OCI-LY1 (cell line): ENCODE data around the gene PBX3.

Source experiments
- H2AFZ ChIP-seq: fragments of 200-600 bp; sonication (generic), shearing (Covaris generic); 2 replicates; pipeline ENCODE4 v1.6.0; 2014; ENCODE audit warnings: antibody characterized with exemption, mild to moderate bottlenecking, low read length
- H3F3A ChIP-seq: fragments of 200-600 bp; sonication (generic), shearing (Covaris generic); 2 replicates; pipeline ENCODE4 v1.6.0; 2014; ENCODE audit warnings: mild to moderate bottlenecking, antibody characterized with exemption, low read length, moderate library complexity; ENCODE audit not compliant: insufficient read depth
- H3K27ac ChIP-seq: fragments of 200-600 bp; sonication (generic); 2 replicates; pipeline ENCODE4 v1.5.1; 2014; ENCODE audit warnings: low read length, mixed run types, mild to moderate bottlenecking, low read depth; ENCODE audit not compliant: poor library complexity, severe bottlenecking
- H3K27me3 ChIP-seq: fragments of 200-600 bp; sonication (generic); 2 replicates; pipeline ENCODE4 v1.6.0; 2014; ENCODE audit warnings: antibody characterized with exemption, mild to moderate bottlenecking, low read length, moderate library complexity; ENCODE audit not compliant: insufficient read depth
- H3K36me3 ChIP-seq: fragments of 200-600 bp; sonication (generic); 2 replicates; pipeline ENCODE4 v1.6.1; 2014; ENCODE audit warnings: mild to moderate bottlenecking, antibody characterized with exemption, low read length, moderate library complexity, mixed read lengths; ENCODE audit not compliant: insufficient read depth
- H3K4me1 ChIP-seq: fragments of 200-600 bp; sonication (generic); 2 replicates; pipeline ENCODE4 v1.5.1; 2014; ENCODE audit warnings: mild to moderate bottlenecking, low read length, moderate library complexity; ENCODE audit not compliant: insufficient read depth, severe bottlenecking
- H3K4me2 ChIP-seq: fragments of 200-600 bp; sonication (generic), shearing (Covaris generic); 2 replicates; pipeline ENCODE4 v1.6.1; 2014; ENCODE audit warnings: low read length
- H3K4me3 ChIP-seq: fragments of 200-600 bp; sonication (generic); 2 replicates; pipeline ENCODE4 v1.5.1; 2014; ENCODE audit warnings: low read length, low read depth, mild to moderate bottlenecking, mixed read lengths; ENCODE audit not compliant: poor library complexity, severe bottlenecking
- H3K79me2 ChIP-seq: fragments of 200-600 bp; shearing (Covaris generic); 2 replicates; pipeline ENCODE4 v1.6.1; 2016; ENCODE audit warnings: mixed run types, low read length, mixed read lengths; ENCODE audit not compliant: insufficient read depth
- H3K9ac ChIP-seq: fragments of 200-600 bp; sonication (generic), shearing (Covaris generic); 2 replicates; pipeline ENCODE4 v1.6.1; 2014; ENCODE audit warnings: mild to moderate bottlenecking, low read length, mixed read lengths
- H3K9me2 ChIP-seq: fragments of 200-600 bp; sonication (generic), shearing (Covaris generic); 2 replicates; pipeline ENCODE4 v1.6.1; 2014; ENCODE audit warnings: low read depth, mild to moderate bottlenecking, low read length, mixed read lengths
- H3K9me3 ChIP-seq: fragments of 200-600 bp; shearing (Covaris generic); 2 replicates; pipeline ENCODE4 v1.6.1; 2014; ENCODE audit warnings: low read length, mixed read lengths
- H4K20me1 ChIP-seq: fragments of 200-600 bp; sonication (generic), shearing (Covaris generic); 2 replicates; pipeline ENCODE4 v1.6.0; 2016; ENCODE audit warnings: mild to moderate bottlenecking, low read length; ENCODE audit not compliant: insufficient read depth
- EZH2 ChIP-seq: fragments of 200-600 bp; sonication (generic), shearing (Covaris generic); IDR thresholded peaks from 2 replicates; pipeline ENCODE4 v1.8.0; 2017; ENCODE audit warnings: borderline replicate concordance, mixed run types, mild to moderate bottlenecking, antibody characterized with exemption, low read length, moderate library complexity, mixed read lengths
- TF ChIP-seq, protein P1 (sequence below): fragments of 200-600 bp; sonication (generic), shearing (Covaris generic); IDR thresholded peaks from 2 replicates; pipeline ENCODE4 v1.5.1; 2017; ENCODE audit warnings: mild to moderate bottlenecking, antibody characterized with exemption, low read length, moderate library complexity, mixed read lengths

Gene PBX3

DNA sequence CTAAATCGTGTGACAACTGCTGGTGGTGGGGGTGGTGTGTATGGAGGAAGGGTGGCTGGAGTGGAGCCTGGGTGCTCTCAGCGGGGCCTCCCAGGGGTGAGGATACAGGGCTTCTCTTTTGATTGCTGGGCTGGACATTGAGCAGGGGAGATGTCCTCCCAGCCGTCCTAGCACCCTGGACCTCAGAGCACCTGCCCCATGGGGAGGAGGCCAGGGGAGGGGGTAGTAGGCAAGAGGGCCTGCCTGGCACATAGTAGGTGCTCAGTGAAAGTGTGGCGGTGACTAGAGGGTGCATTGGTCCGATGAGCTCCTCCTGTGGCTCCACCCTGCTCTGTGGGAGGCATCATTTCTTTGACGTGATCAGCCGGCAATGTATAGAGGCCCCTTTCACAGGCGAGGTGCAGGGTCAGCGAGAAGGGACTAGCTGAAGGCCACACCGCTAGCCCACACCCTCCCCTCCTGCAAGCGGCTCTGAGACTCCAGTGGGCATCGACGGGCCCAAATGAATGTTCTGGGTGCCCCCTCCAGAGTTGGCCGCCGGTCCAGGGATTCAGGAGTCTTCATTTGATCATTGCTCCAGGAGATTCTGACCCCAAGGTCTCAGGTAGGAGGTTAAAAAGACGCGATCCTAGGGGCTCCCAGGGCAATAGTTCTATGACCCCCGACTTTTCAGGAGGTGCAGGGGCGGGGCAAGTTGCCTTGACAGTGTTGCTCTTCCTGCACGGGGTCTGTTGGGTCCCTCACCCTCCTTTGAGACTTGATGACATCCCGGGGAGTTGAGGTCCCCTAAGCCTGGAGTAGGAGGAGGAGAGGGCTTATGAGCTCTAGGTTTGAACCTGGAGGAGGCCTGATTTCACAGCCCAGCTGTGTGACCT is 255.5 kb downstream of the PBX3 start:
- H3K4me2 ChIP-seq, result no peak overlapping the region
- H2AFZ ChIP-seq, result no peak overlapping the region
- H3K36me3 ChIP-seq, result no peaks in the 10 kb centered on the region
- H3K4me1 ChIP-seq, result no peaks in the 10 kb centered on the region
- H3K27me3 ChIP-seq, result peaks cover 3% of the 10 kb centered on the region; the same call in 1 of the 2 replicates
- H3K9me2 ChIP-seq, result no peaks in the 10 kb centered on the region
- peaks cover 3% of the 10 kb centered on the region; the same call in 1 of the 2 replicates for H3K9me3 ChIP-seq
- no peaks in the 10 kb centered on the region for H3F3A ChIP-seq
- H4K20me1 ChIP-seq, result no peaks in the 10 kb centered on the region
- H3K9ac ChIP-seq, result no peak overlapping the region
- H3K27ac ChIP-seq, result no peak overlapping the region
- H3K79me2 ChIP-seq, result no peaks in the 10 kb centered on the region
- H3K4me3 ChIP-seq, result no peak overlapping the region
- TF ChIP-seq, protein P1, sequence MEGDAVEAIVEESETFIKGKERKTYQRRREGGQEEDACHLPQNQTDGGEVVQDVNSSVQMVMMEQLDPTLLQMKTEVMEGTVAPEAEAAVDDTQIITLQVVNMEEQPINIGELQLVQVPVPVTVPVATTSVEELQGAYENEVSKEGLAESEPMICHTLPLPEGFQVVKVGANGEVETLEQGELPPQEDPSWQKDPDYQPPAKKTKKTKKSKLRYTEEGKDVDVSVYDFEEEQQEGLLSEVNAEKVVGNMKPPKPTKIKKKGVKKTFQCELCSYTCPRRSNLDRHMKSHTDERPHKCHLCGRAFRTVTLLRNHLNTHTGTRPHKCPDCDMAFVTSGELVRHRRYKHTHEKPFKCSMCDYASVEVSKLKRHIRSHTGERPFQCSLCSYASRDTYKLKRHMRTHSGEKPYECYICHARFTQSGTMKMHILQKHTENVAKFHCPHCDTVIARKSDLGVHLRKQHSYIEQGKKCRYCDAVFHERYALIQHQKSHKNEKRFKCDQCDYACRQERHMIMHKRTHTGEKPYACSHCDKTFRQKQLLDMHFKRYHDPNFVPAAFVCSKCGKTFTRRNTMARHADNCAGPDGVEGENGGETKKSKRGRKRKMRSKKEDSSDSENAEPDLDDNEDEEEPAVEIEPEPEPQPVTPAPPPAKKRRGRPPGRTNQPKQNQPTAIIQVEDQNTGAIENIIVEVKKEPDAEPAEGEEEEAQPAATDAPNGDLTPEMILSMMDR, result no peak
- no peak for TF ChIP-seq EZH2

DNA sequence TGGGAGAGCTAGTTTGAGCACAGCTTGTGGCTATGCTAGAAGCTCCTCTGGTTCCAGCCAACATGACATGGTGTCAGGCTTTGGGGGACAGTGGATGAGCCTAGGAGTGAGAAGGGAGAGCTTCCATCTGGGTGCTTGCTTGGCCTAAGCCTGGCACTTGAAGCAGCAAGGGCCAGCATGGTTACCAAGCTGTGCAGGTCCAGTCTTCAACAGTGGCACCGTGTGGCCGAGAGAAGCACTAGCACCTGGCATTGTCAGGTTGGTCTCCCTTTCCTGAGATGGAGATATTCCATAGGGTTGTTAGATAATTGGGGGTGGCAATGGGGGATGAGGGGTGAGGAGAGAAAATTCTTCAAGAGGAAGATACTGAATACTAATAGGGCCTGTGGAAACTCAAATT is 261.9 kb downstream of the PBX3 start:
- H3K9me2 ChIP-seq, result no peaks in the 10 kb centered on the region
- no peaks in the 10 kb centered on the region for H3K4me1 ChIP-seq
- no peaks in the 10 kb centered on the region for H3F3A ChIP-seq
- H3K4me3 ChIP-seq, result no peak overlapping the region
- no peak overlapping the region for H2AFZ ChIP-seq
- H3K4me2 ChIP-seq, result no peak overlapping the region
- TF ChIP-seq EZH2, result no peak
- TF ChIP-seq, protein P1, result peak; percentile 29; the same call in 1 of the 2 replicates
- no peak overlapping the region for H3K9ac ChIP-seq
- H4K20me1 ChIP-seq, result no peaks in the 10 kb centered on the region
- H3K27ac ChIP-seq, result no peak overlapping the region
- no peaks in the 10 kb centered on the region for H3K79me2 ChIP-seq
- no peaks in the 10 kb centered on the region for H3K36me3 ChIP-seq
- peaks cover 4% of the 10 kb centered on the region; the same call in 1 of the 2 replicates for H3K27me3 ChIP-seq
- H3K9me3 ChIP-seq, result peaks cover 17% of the 10 kb centered on the region; the same call in 1 of the 2 replicates

DNA sequence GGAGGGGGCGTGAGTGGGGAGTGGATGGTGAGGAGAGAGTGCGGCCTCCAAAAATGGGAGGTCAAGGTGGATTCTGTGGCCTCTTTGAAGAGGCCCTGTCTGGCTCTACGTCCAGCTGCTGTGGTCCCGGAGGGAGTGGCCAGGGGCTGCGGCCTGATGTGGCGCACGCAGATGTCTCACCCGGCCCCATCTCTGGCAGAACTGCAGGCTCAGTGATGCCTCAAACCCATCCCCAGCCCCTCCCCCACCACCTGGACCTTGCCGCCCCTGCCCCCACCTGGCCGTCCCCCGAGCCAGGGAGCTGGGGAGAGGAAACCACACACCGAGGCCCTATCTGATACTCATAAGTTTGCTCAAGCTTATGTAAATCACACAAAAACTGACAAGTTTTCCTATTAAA is 267.6 kb downstream of the PBX3 start:
- no peaks in the 10 kb centered on the region for H3K27me3 ChIP-seq
- no peaks in the 10 kb centered on the region for H3K79me2 ChIP-seq
- no peak overlapping the region for H3K4me2 ChIP-seq
- H3K4me1 ChIP-seq, result no peaks in the 10 kb centered on the region
- TF ChIP-seq EZH2, result no peak
- TF ChIP-seq, protein P1, result no peak
- H3K27ac ChIP-seq, result no peak overlapping the region
- H3K4me3 ChIP-seq, result no peak overlapping the region
- no peaks in the 10 kb centered on the region for H3K9me2 ChIP-seq
- H4K20me1 ChIP-seq, result no peaks in the 10 kb centered on the region
- no peaks in the 10 kb centered on the region for H3F3A ChIP-seq
- no peaks in the 10 kb centered on the region for H3K36me3 ChIP-seq
- no peak overlapping the region for H3K9ac ChIP-seq
- no peak overlapping the region for H2AFZ ChIP-seq
- no peaks in the 10 kb centered on the region for H3K9me3 ChIP-seq
